ENCODE data around the gene IRAG1. TPM values are rescaled to one million over a fixed set of nuclear protein-coding genes. Genes with fewer than 3 reads are reported as not detected.

IRAG1 gene
- total RNA-seq, 1 donor from 2014 or later, result 5.2 TPM

GRCh38 chr11:10722307-10722706 lies 28.8 kb upstream of the IRAG1 start:
- H3K4me3 ChIP-seq, result no peak overlapping the region
- TF ChIP-seq CTCF (IDR thresholded peaks at IDR 0.05) (no peak), EZH2 (IDR thresholded peaks at IDR 0.05) (no peak), EZH2phosphoT487 (IDR thresholded peaks at IDR 0.05) (no peak)
- no peaks in the 10 kb centered on the region for H3K79me2 ChIP-seq (ENCODE audit: low read depth)
- H3K27me3 ChIP-seq, result no peaks in the 10 kb centered on the region
- no peaks in the 10 kb centered on the region for H3K9me3 Mint-ChIP-seq
- no peak overlapping the region for H3K27ac ChIP-seq
- H3K27me3 Mint-ChIP-seq (ENCODE audit: insufficient read depth, low read depth), result peaks cover 2% of the 10 kb centered on the region
- no peak overlapping the region for H3K9ac ChIP-seq
- no peaks in the 10 kb centered on the region for H3F3A ChIP-seq (ENCODE audit: low read depth)
- H3K4me2 ChIP-seq, result no peak overlapping the region
- H2AFZ ChIP-seq (replicated peaks), result no peak overlapping the region
- H3K4me3 Mint-ChIP-seq, result no peak overlapping the region
- H3K36me3 ChIP-seq, result no peaks in the 10 kb centered on the region
- DNase-seq (ENCODE audit: low spot score), result no peak
- H3K4me1 Mint-ChIP-seq, result peaks cover 2% of the 10 kb centered on the region
- H3K27ac Mint-ChIP-seq, result no peak overlapping the region
- H3K4me1 ChIP-seq, result no peaks in the 10 kb centered on the region
- H3K36me3 Mint-ChIP-seq, result no peaks in the 10 kb centered on the region
- H3K9me3 ChIP-seq (ENCODE audit: low read depth), result no peaks in the 10 kb centered on the region
- H4K20me1 ChIP-seq (ENCODE audit: low read depth), result no peaks in the 10 kb centered on the region

- Histone ChIP-seq H3K27me3 (no peaks in the 10 kb centered on the region), H2AFZ (replicated peaks) (no peak overlapping the region), H3K36me3 (no peaks in the 10 kb centered on the region), H3K4me1 (no peaks in the 10 kb centered on the region), H3K27ac (no peak overlapping the region), H3K9ac (no peak overlapping the region), H4K20me1 (ENCODE audit: low read depth) (no peaks in the 10 kb centered on the region), H3F3A (ENCODE audit: low read depth) (no peaks in the 10 kb centered on the region), H3K4me2 (no peak overlapping the region), H3K79me2 (ENCODE audit: low read depth) (no peaks in the 10 kb centered on the region), H3K4me3 (no peak overlapping the region), H3K9me3 (ENCODE audit: low read depth) (no peaks in the 10 kb centered on the region)
- H3K36me3 Mint-ChIP-seq, result no peaks in the 10 kb centered on the region
- DNase-seq (ENCODE audit: low spot score), result no peak
- no peaks in the 10 kb centered on the region for H3K27me3 Mint-ChIP-seq (ENCODE audit: insufficient read depth, low read depth)
- H3K4me1 Mint-ChIP-seq, result no peaks in the 10 kb centered on the region
- TF ChIP-seq EZH2 (IDR thresholded peaks at IDR 0.05) (no peak), EZH2phosphoT487 (IDR thresholded peaks at IDR 0.05) (no peak), CTCF (IDR thresholded peaks at IDR 0.05) (no peak)
- no peak overlapping the region for H3K4me3 Mint-ChIP-seq
- no peak overlapping the region for H3K27ac Mint-ChIP-seq
- H3K9me3 Mint-ChIP-seq, result no peaks in the 10 kb centered on the region
Measured at GRCh38 chr11:10720881-10721376, 27.4 kb upstream of the IRAG1 start.

GRCh38 chr11:10719616-10720015 lies 26.1 kb upstream of the IRAG1 start:
- no peak overlapping the region for H3K4me3 Mint-ChIP-seq

More at GRCh38 chr11:10719616-10720015, 26.1 kb upstream of the IRAG1 start:
- Mint-ChIP-seq H3K27ac (no peak overlapping the region), H3K9me3 (no peaks in the 10 kb centered on the region), H3K27me3 (ENCODE audit: insufficient read depth, low read depth) (no peaks in the 10 kb centered on the region), H3K36me3 (no peaks in the 10 kb centered on the region), H3K4me1 (no peaks in the 10 kb centered on the region)
- Histone ChIP-seq H3F3A (ENCODE audit: low read depth) (no peaks in the 10 kb centered on the region), H3K36me3 (no peaks in the 10 kb centered on the region), H3K4me2 (no peak overlapping the region), H2AFZ (replicated peaks) (no peak overlapping the region), H3K4me1 (no peaks in the 10 kb centered on the region), H3K27me3 (no peaks in the 10 kb centered on the region), H3K27ac (no peak overlapping the region), H3K9me3 (ENCODE audit: low read depth) (no peaks in the 10 kb centered on the region), H4K20me1 (ENCODE audit: low read depth) (no peaks in the 10 kb centered on the region), H3K9ac (no peak overlapping the region), H3K79me2 (ENCODE audit: low read depth) (no peaks in the 10 kb centered on the region), H3K4me3 (no peak overlapping the region)
- TF ChIP-seq CTCF (IDR thresholded peaks at IDR 0.05), result no peak
- TF ChIP-seq EZH2phosphoT487 (IDR thresholded peaks at IDR 0.05), result no peak
- no peak for TF ChIP-seq EZH2 (IDR thresholded peaks at IDR 0.05)
- no peak for DNase-seq (ENCODE audit: low spot score)
